Body of pancreas (tissue), 4 donors: ENCODE results near the gene PCDH15. TPM values are rescaled to one million over a fixed set of nuclear protein-coding genes. Genes with fewer than 3 reads are reported as not detected.

ENCODE experiments used
- ATAC-seq: fragments of 150-250 bp; one replicate; pipeline ENCODE4 v1.9.1; 2016
- DNase-seq, 4 donors: peaks; one replicate each; pipeline ENCODE4 v3.0.0-alpha.2; 2019
- H3K27ac ChIP-seq, 4 donors: fragments of 200-600 bp; sonication (generic); 1 replicate in 3 of 4; 2 replicates in 1 of 4; pipeline versions ENCODE4 v1.5.1 to v1.6.1; 2016 to 2019; ENCODE audit warnings: mild to moderate bottlenecking in 1 of 4, mixed read lengths in 1 of 4, moderate library complexity in 1 of 4
- H3K27me3 ChIP-seq, 2 donors: fragments of 200-600 bp; sonication (generic); one replicate each; pipeline ENCODE4 v1.6.0; 2016; ENCODE audit warnings: mild to moderate bottlenecking in 1 of 2
- H3K36me3 ChIP-seq, 2 donors: fragments of 200-600 bp; sonication (generic); replicated peaks in 1 of 2; 2 replicates each; pipeline ENCODE4 v1.5.1; 2016; ENCODE audit warnings: low read depth in 2 of 2; ENCODE audit not compliant: insufficient read depth in 1 of 2
- H3K4me1 ChIP-seq: fragments of 200-600 bp; sonication (generic); one replicate; pipeline ENCODE4 v1.6.0; 2016
- H3K4me3 ChIP-seq, 2 donors: fragments of 200-600 bp; sonication (generic); 1 replicate in 1 of 2; 2 replicates in 1 of 2; pipeline ENCODE4 v1.5.1; 2016 to 2019
- H3K9me3 ChIP-seq, 3 donors: fragments of 200-600 bp; sonication (generic); 1 replicate in 2 of 3; 2 replicates in 1 of 3; pipeline ENCODE4 v1.5.1; 2016
- CTCF ChIP-seq, 7 experiments: fragments of 450-650 bp in 4 of 7; fragments of 200-600 bp in 3 of 7; sonication (generic) in 3 of 7; IDR thresholded peaks; one replicate each; pipeline ENCODE4 v1.5.1; 2016 to 2019; ENCODE audit warnings: antibody characterized with exemption in 7 of 7
- POLR2A ChIP-seq, 3 donors: fragments of 450-650 bp; IDR thresholded peaks; one replicate each; pipeline ENCODE4 v1.6.1; 2016; ENCODE audit warnings: antibody characterized with exemption in 3 of 3, mild to moderate bottlenecking in 2 of 3
- WGBS, 2 donors: methylation state at CpG; one replicate each; pipeline ENCODE4 v1.1.5; 2017; 5-methylcytosine and 5-hydroxymethylcytosine counted together
- intact Hi-C: fragments of 100-400 bp; cut with DNase I; formaldehyde crosslinking; loops from one replicate; pipeline ENCODE4 v1.15.1; 2023
- total RNA-seq, 2 donors: library from RNA; depleted of rRNA; stranded (reverse); fragments of >200 nt; gene quantifications; one replicate each; pipeline ENCODE4 v1.1.0, GENCODE V29; 2016

Gene PCDH15
- total RNA-seq, 2 donors from 2014 or later: not detected

- no peak for TF ChIP-seq POLR2A (IDR thresholded peaks at IDR 0.05)
- no peak for TF ChIP-seq CTCF (IDR thresholded peaks at IDR 0.05)
- intact Hi-C loops: no loop called here
- Histone ChIP-seq H3K4me1 (no peaks in the 10 kb centered on the region), H3K9me3 (no peaks in the 10 kb centered on the region), H3K4me3 (no peak overlapping the region), H3K36me3 (no peaks in the 10 kb centered on the region), H3K27me3 (no peaks in the 10 kb centered on the region), H3K27ac (no peak overlapping the region)
- 58 to 67% methylated on average over 3 of the region's 3 CpGs for WGBS, 2 donors
- ATAC-seq: no peak
- DNase-seq: no peak
These were observed 820.8 kb downstream of the PCDH15 start for GRCh38 chr10:53980210-53980609.

- DNase-seq: no peak
These were observed 822.7 kb downstream of the PCDH15 start for GRCh38 chr10:53978301-53978700.

GRCh38 chr10:53977267-53977666 is 823.8 kb downstream of the PCDH15 start:
- Histone ChIP-seq H3K4me3 (no peak overlapping the region), H3K36me3 (no peaks in the 10 kb centered on the region), H3K4me1 (no peaks in the 10 kb centered on the region), H3K27me3 (no peaks in the 10 kb centered on the region), H3K27ac (no peak overlapping the region), H3K9me3 (no peaks in the 10 kb centered on the region)
- no peak for ATAC-seq
- 64 to 80% methylated on average over 2 of the region's 2 CpGs for WGBS, 2 donors
- intact Hi-C loops: no loop called here
- no peak for DNase-seq
- TF ChIP-seq POLR2A (IDR thresholded peaks at IDR 0.05): no peak
- TF ChIP-seq CTCF (IDR thresholded peaks at IDR 0.05): no peak

More at GRCh38 chr10:53978301-53978700, 822.7 kb downstream of the PCDH15 start:
- TF ChIP-seq POLR2A (IDR thresholded peaks at IDR 0.05) (no peak), CTCF (IDR thresholded peaks at IDR 0.05) (no peak)
- H3K36me3 ChIP-seq: no peaks in the 10 kb centered on the region
- H3K9me3 ChIP-seq: no peaks in the 10 kb centered on the region
- intact Hi-C loops: no loop called here
- no peak for ATAC-seq
- no peak overlapping the region for H3K4me3 ChIP-seq
- 52 to 72% methylated on average over 3 of the region's 3 CpGs for WGBS, 2 donors
- no peaks in the 10 kb centered on the region for H3K4me1 ChIP-seq
- H3K27ac ChIP-seq: no peak overlapping the region
- no peaks in the 10 kb centered on the region for H3K27me3 ChIP-seq

- TF ChIP-seq CTCF (IDR thresholded peaks at IDR 0.05) (no peak), POLR2A (IDR thresholded peaks at IDR 0.05) (no peak)
- ATAC-seq (no peak), DNase-seq (no peak)
- intact Hi-C loops: no loop called here
- no peaks in the 10 kb centered on the region for H3K9me3 ChIP-seq
- no peak overlapping the region for H3K27ac ChIP-seq
- 47 to 69% methylated on average over 3 of the region's 3 CpGs for WGBS, 2 donors
- no peaks in the 10 kb centered on the region for H3K27me3 ChIP-seq
- no peaks in the 10 kb centered on the region for H3K36me3 ChIP-seq
- H3K4me1 ChIP-seq: no peaks in the 10 kb centered on the region
- H3K4me3 ChIP-seq: no peak overlapping the region
These were observed 843.6 kb downstream of the PCDH15 start for GRCh38 chr10:53957401-53957800.

- Histone ChIP-seq H3K27ac (no peak overlapping the region), H3K36me3 (no peaks in the 10 kb centered on the region), H3K27me3 (no peaks in the 10 kb centered on the region), H3K4me1 (no peaks in the 10 kb centered on the region), H3K9me3 (no peaks in the 10 kb centered on the region), H3K4me3 (no peak overlapping the region)
- DNase-seq: no peak
- no peak for TF ChIP-seq POLR2A (IDR thresholded peaks at IDR 0.05)
- TF ChIP-seq CTCF (IDR thresholded peaks at IDR 0.05): no peak
- 18 to 23% methylated on average over 6 of the region's 6 CpGs for WGBS, 2 donors
- ATAC-seq: no peak
- intact Hi-C loops: no loop called here
These were observed 845.9 kb downstream of the PCDH15 start for GRCh38 chr10:53955091-53955490.
